Activated CD8-positive, alpha-beta T cell treated with anti-CD3 and anti-CD28 coated beads, Interleukin-2, amount 10 ng/mL, durations not matched to agents 7 days and 5 days (primary cell): ENCODE data around the gene MRE11. TPM values are rescaled to one million over a fixed set of nuclear protein-coding genes. Genes with fewer than 3 reads are reported as not detected.
A peak's percentile ranks its signal among the peaks of the same experiment; 100 is the strongest.
"Not testable (repeated sequence)": the region's sequence is repeated elsewhere in the genome, so short reads cannot be mapped to it uniquely, and the experiment has no call there.

Experiments used
- ATAC-seq: fragments of 150-1000 bp; cut with Tn5 transposase; one replicate; pipeline ENCODE4 v1.10.0; 2021; ENCODE audit warnings: moderate library complexity
- CTCF ChIA-PET: fragments of 350-600 bp; sonication (Branson Sonifier 250); formaldehyde crosslinking; loops from one replicate; lab custom pipeline; 2021; ENCODE audit warnings: antibody characterized with exemption; lab: Charles Lee
- POLR2A ChIA-PET: fragments of 350-600 bp; sonication (Branson Sonifier 250); formaldehyde crosslinking; loops from one replicate; lab custom pipeline; 2021; ENCODE audit warnings: antibody characterized with exemption; lab: Charles Lee
- DNase-seq: peaks from one replicate; pipeline ENCODE4 v3.0.0-alpha.2; 2020
- H3K27ac Mint-ChIP-seq: one replicate; pipeline ENCODE4 v1.8.0; 2021; ENCODE audit warnings: mild to moderate bottlenecking, mixed read lengths
- H3K27me3 Mint-ChIP-seq: one replicate; pipeline ENCODE4 v1.8.0; 2021; ENCODE audit warnings: low read depth, mixed read lengths
- H3K36me3 Mint-ChIP-seq: one replicate; pipeline ENCODE4 v1.8.0; 2021; ENCODE audit warnings: low read depth, mixed read lengths
- H3K4me1 Mint-ChIP-seq: one replicate; pipeline ENCODE4 v1.8.0; 2021; ENCODE audit warnings: low read depth, mixed read lengths
- H3K4me3 Mint-ChIP-seq: one replicate; pipeline ENCODE4 v1.8.0; 2021; ENCODE audit warnings: mild to moderate bottlenecking, mixed read lengths
- H3K9me3 Mint-ChIP-seq: one replicate; pipeline ENCODE4 v1.8.0; 2022; ENCODE audit warnings: mixed read lengths; ENCODE audit not compliant: insufficient read depth
- total RNA-seq, 2 experiments: library from RNA; stranded (reverse); gene quantifications; one replicate each; pipeline ENCODE4 v1.2.3, GENCODE V29; 2021

The MRE11 gene
- total RNA-seq, 2 experiments from 2014 or later, result 35.8 to 36.5 TPM

DNA sequence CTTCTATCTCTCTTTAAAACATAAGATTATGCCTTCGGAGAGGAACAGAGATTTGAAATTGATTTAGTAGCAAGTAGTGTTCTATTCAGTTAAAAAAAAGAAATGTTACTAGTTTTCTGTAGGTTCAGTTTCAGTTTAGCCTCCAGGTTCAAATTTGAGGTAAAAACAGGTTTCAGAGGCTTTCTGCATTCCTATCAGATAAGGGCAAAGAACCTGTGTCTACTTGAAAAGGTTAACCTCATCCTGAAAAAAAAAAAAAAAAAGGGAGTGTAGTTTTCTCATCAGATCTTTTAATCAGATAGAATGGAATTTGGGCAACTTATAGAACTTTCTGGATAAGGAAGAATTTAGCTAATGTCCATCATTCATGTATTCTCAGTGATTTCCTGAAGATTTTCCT lies 30.7 kb upstream of the MRE11 start:
- CTCF ChIA-PET, result no interaction called here
- Mint-ChIP-seq H3K27ac (no peak overlapping the region), H3K27me3 (peaks cover 25% of the 10 kb centered on the region), H3K4me1 (no peaks in the 10 kb centered on the region), H3K36me3 (no peaks in the 10 kb centered on the region), H3K9me3 (no peaks in the 10 kb centered on the region), H3K4me3 (no peak overlapping the region)
- ATAC-seq (no peak), DNase-seq (no peak)
- POLR2A ChIA-PET, result no interaction called here

DNA sequence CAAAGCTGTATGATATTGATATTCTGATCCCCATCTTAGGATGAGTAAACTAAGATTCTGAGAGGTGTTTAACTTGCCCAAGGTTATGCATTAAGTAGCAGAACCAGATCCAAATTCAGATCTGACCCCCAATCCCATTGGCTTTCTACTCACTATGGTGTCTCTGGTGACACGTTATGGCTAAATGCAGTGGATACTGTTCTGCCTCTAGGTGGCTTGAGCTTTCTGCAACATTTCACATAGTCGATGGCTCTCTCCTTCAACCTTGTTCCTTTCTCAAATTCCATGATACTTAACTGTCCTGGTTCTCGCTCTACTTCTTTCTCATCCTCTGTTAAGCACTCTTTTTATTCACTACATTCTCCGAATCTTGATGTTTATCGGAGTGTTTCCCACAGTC lies 28.0 kb upstream of the MRE11 start:
- no peak overlapping the region for H3K27ac Mint-ChIP-seq
- ChIA-PET CTCF (interaction anchor here (0.9 to 1.4 kb wide), 4 partner anchors 9 to 256 kb away, joined by 3 read pairs; partner anchors contain the start of gene C11orf97), POLR2A (no interaction called here)

DNA sequence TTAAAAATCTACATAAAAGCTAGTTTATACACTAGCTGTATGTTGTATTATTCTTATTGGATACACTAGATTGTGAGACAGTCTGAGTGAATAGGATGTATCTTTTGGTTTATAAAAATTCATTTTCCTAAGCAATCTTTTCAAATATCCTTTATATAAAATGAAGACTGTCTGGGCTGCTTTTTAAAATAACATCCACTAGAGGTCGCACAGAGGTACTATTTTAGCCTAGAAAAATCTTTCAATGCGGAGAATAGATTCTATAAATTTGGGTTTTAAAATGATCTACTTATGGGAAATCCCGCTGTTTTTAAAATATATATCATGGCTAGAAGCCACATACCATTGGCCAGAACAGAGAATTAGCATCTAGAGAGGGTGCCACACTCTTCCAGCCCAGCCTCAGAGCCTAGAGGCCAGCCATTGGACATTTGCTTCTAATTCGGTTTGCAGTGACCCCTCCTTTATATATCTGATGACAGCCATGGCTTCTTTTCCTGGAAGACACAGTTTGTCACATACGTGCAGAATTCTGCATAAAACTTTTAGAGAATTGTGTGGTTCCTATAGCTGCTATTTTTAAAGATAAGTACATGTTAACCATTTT lies 25.9 kb upstream of the MRE11 start:
- Mint-ChIP-seq H3K4me3 (no peak overlapping the region), H3K36me3 (no peaks in the 10 kb centered on the region), H3K27me3 (peaks cover 23% of the 10 kb centered on the region), H3K9me3 (no peaks in the 10 kb centered on the region), H3K4me1 (no peaks in the 10 kb centered on the region), H3K27ac (no peak overlapping the region)
- ATAC-seq (no peak), DNase-seq (peak; percentile 31)
- ChIA-PET CTCF (interaction anchor here (0.9 to 2.1 kb wide), 11 partner anchors 8 to 374 kb away, joined by 3 to 5 read pairs (median 3); no protein-coding TSS in a partner anchor), POLR2A (no interaction called here)

More for the DNA sequence above, 28.0 kb upstream of the MRE11 start:
- ATAC-seq (no peak), DNase-seq (no peak)
- Mint-ChIP-seq H3K4me1 (no peaks in the 10 kb centered on the region), H3K27me3 (peaks cover 17% of the 10 kb centered on the region), H3K36me3 (no peaks in the 10 kb centered on the region), H3K4me3 (no peak overlapping the region), H3K9me3 (no peaks in the 10 kb centered on the region)

DNA sequence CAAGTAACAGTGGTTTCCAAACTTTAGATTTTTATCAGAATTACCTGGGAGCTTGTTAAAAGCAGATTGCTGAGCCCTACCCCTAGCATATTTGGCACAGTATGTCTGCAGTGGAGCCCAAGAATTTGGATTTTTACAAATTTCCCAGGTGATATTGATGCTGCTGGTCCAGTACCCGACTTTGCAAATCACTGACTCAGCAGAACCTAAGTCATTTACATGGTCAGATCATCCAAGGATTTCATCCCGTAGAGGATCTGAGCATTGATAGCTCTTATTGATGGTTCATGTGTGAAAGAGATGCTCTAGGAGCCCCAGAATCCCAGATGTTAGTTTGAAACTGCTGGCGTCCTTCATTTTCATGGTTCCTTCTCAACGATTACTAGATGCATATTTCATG lies 24.7 kb upstream of the MRE11 start:
- Mint-ChIP-seq H3K9me3 (no peaks in the 10 kb centered on the region), H3K27me3 (peaks cover 21% of the 10 kb centered on the region), H3K36me3 (no peaks in the 10 kb centered on the region), H3K4me1 (no peaks in the 10 kb centered on the region), H3K4me3 (no peak overlapping the region), H3K27ac (no peak overlapping the region)
- no peak for DNase-seq
- POLR2A ChIA-PET, result interaction anchor here (0.6 kb wide), 1 partner anchor 688 kb away, joined by 5 read pairs; no protein-coding TSS in a partner anchor
- ATAC-seq, result no peak
- CTCF ChIA-PET, result interaction anchor here (0.9 to 4.0 kb wide), 5 partner anchors 11 to 549 kb away, joined by 3 to 18 read pairs (median 4); no protein-coding TSS in a partner anchor

DNA sequence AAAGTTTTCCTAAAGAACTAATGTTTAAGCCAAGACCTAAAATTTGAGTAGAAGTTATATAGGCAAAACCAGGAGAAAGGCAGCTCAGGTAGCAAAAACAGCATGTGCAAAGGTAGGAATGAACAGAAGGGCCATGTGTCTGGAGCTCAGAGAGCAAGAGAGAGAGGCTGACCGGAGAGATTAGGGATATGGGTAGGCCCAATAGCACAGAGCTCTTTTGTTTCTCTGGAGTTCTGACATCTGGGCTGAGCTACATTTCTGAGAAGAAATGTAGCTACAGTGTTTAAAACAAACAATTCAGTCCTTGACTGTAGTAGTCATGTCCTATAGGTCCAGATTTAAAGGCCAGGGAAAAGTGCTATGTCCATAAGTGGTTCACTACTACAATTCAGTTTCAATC lies 23.1 kb upstream of the MRE11 start:
- no peak for ATAC-seq
- H3K4me1 Mint-ChIP-seq, result peaks cover 14% of the 10 kb centered on the region
- no peaks in the 10 kb centered on the region for H3K36me3 Mint-ChIP-seq
- H3K4me3 Mint-ChIP-seq, result no peak overlapping the region
- H3K9me3 Mint-ChIP-seq, result no peaks in the 10 kb centered on the region
- ChIA-PET CTCF (interaction anchor here (1.0 to 4.0 kb wide), 5 partner anchors 9 to 381 kb away, joined by 3 to 18 read pairs (median 4); no protein-coding TSS in a partner anchor), POLR2A (no interaction called here)
- no peak overlapping the region for H3K27ac Mint-ChIP-seq
- DNase-seq, result no peak
- H3K27me3 Mint-ChIP-seq, result peaks cover 33% of the 10 kb centered on the region

DNA sequence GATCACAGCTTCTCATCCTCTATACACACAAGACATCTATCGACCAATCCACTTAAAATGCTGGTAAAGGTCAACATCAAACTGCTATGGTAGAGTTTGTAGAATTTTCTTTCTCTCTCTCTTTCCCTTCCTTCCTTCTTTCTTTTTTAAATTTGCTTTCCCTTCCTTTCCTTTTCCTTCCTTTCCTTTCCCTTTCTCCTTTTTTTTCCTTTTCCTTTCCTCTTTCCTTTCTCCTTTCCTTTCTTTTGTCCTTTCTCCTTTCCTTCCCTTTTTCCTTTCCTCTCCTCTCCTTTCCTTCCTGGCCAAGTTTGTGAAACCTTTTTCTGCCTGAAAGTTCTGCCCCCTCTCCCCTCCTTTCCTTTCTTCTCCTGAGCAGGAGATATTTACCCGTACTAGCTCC lies 21.8 kb upstream of the MRE11 start:
- Mint-ChIP-seq H3K27me3 (peaks cover 42% of the 10 kb centered on the region), H3K36me3 (no peaks in the 10 kb centered on the region), H3K4me3 (no peak overlapping the region), H3K27ac (no peak overlapping the region), H3K9me3 (no peaks in the 10 kb centered on the region), H3K4me1 (peaks cover 15% of the 10 kb centered on the region)
- no peak for DNase-seq
- no peak for ATAC-seq
- POLR2A ChIA-PET, result no interaction called here
- CTCF ChIA-PET, result interaction anchor here (4.0 kb wide), 1 partner anchor 11 kb away, joined by 18 read pairs; no protein-coding TSS in a partner anchor

DNA sequence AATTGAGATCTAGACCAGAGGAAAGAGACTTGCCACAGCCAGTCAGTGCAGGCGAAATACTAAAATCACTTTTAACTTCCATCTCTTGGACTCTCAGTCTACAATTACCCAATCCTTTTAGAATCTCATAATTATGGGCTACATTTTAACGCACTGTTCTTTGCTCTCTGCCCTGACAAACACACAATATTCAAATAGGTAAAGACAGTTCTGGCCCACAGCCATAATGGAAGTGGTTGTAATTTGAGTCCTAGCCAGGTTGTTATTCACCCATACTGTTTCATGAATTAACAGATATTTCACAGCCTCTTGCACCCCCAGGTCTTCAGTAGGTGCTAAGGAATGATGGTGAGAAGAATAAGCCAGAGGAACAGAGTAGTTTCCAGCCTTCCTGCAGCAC lies 19.4 kb upstream of the MRE11 start:
- H3K4me1 Mint-ChIP-seq, result peaks cover 15% of the 10 kb centered on the region
- H3K36me3 Mint-ChIP-seq, result no peaks in the 10 kb centered on the region
- no peaks in the 10 kb centered on the region for H3K9me3 Mint-ChIP-seq
- ATAC-seq (peak; percentile 8), DNase-seq (no peak)
- no peak overlapping the region for H3K4me3 Mint-ChIP-seq
- no peak overlapping the region for H3K27ac Mint-ChIP-seq
- POLR2A ChIA-PET, result no interaction called here
- peaks cover 46% of the 10 kb centered on the region for H3K27me3 Mint-ChIP-seq
- CTCF ChIA-PET, result interaction anchor here (0.7 to 1.1 kb wide), 2 partner anchors 9 to 618 kb away, joined by 3 read pairs; no protein-coding TSS in a partner anchor

DNA sequence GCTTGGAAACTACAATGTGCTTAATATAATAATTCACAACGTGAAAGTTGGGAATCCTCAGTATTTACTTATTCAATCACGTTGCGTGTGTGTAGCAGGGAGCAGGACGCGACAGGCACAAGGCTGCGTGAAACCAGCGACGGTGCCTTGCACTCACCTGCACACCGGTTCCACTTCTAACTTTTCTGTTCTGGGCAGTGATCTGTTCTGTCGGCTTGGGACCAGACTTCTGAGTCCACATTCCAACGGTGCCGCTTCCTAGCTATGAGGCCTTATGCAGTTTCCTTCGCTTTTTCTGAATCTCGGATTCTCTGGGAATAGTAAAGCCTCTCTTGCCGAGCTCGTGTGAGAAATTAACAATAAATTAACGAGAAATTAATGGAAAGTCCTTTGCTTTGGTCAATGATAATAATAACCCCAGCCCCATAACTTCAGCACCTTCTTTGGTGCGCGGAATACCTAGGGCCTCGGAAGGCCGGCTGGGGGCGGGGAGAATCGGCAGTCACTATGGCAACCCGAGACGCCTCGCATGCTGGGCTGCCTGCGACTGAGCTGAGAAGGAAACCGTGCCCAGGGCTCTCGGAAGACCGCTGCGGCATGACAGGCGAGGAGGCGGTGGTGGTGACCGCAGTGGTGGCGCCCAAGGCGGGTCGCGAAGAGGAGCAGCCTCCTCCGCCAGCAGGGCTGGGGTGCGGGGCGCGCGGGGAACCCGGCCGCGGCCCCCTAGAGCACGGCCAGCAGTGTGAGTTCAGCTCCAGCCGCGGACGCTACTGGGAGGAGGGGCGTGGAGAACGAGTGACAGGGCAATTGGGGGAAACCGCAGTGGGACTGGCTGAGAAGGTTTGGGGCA lies 18.5 kb upstream of the MRE11 start, which contains the start of gene C11orf97:
Gene C11orf97 (plus strand): TSS at position 530 of the 850 bp plus-strand sequence. CDS start 68 bp downstream, at position 598.
- Mint-ChIP-seq H3K27ac (no peak within 1 kb of the TSS), H3K36me3 (no peaks in the 10 kb centered on the region), H3K4me1 (peaks cover 15% of the 10 kb centered on the region), H3K4me3 (peak within 1 kb of the TSS; percentile 66), H3K9me3 (no peaks in the 10 kb centered on the region), H3K27me3 (peaks cover 43% of the 10 kb centered on the region)
- DNase-seq (peak; percentile 68), ATAC-seq (peak; percentile 90)
- ChIA-PET CTCF (interaction anchor here (0.7 to 1.3 kb wide), 4 partner anchors 8 to 617 kb away, joined by 3 read pairs; no protein-coding TSS in a partner anchor), POLR2A (no interaction called here)

DNA sequence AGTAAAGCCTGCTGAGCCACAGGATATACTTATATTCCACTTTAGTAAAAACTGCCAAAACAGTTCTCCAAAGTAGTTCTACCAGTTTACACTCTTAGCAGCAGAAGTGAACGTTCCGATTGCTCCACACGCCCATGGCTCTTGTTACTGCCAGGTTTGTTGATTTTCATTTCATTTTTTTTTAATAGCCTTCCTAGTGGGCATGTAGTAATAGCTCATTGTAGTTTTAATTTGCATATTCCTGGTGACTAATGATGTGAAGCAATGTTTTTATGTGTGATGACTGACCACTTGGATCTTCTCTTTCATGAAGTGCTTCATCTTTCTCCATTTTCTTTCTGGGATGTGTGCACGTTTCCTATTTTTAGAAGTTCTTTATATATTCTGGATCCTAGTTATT lies 13.8 kb upstream of the MRE11 start:
- Mint-ChIP-seq H3K4me3 (no peak overlapping the region), H3K4me1 (peaks cover 8% of the 10 kb centered on the region), H3K9me3 (no peaks in the 10 kb centered on the region), H3K27me3 (peaks cover 19% of the 10 kb centered on the region), H3K36me3 (no peaks in the 10 kb centered on the region), H3K27ac (no peak overlapping the region)
- no peak for DNase-seq
- ATAC-seq, result no peak
- ChIA-PET CTCF (interaction anchor here (1.6 kb wide), 1 partner anchor 612 kb away, joined by 5 read pairs; no protein-coding TSS in a partner anchor), POLR2A (no interaction called here)

DNA sequence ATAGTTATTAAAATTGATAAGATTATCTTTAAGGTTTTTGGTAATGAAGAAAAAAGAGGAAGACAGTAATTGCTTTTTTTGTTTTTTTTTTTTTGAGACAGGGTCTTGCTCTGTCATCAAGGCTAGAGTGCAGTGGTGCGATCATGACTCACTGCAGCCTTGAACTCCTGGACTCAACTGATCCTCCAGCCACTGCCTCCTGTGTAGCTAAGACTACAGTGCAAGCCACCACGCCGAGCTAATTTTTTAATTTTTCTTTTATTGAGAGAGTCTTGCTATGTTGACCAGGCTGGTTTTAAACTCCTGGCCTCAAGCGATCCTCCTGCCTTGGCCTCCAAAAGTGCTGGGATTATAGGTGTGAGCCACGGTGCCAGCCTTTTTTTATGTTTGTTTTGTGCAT lies 12.9 kb upstream of the MRE11 start:
- H3K27me3 Mint-ChIP-seq, result peaks cover 13% of the 10 kb centered on the region
- DNase-seq, H3K27ac Mint-ChIP-seq, POLR2A ChIA-PET, H3K4me3 Mint-ChIP-seq, ATAC-seq, H3K36me3 Mint-ChIP-seq, H3K4me1 Mint-ChIP-seq, CTCF ChIA-PET, H3K9me3 Mint-ChIP-seq: not testable (repeated sequence)

DNA sequence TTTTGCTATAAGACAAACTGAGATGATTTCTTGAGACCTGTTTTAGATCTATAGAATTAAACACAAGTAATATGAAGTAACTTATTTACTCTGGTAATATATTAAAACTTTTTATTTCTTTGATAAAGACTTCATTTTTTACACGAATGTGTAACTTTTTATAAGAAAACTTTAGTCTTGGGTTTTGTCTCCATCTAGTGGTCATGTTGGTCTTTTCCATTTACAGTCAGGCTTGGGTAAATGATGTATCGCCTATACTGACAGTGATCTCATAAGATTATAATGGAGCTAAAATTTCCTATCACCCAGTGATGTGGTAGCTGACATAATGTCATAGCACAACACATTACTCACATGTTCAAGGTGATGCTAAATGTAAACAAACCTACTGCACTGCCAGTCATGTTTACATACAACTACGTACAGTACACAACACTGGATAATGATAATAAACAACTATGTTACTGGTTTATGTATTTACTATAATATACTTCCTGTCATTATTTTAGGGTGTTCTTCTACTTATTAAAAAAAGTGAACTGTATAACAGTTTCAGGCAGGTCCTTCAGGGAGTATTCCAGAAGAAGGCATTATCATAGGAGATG lies 11.1 kb upstream of the MRE11 start:
- Mint-ChIP-seq H3K4me3 (no peak overlapping the region), H3K36me3 (peaks cover 12% of the 10 kb centered on the region), H3K4me1 (no peaks in the 10 kb centered on the region), H3K9me3 (no peaks in the 10 kb centered on the region), H3K27ac (no peak overlapping the region), H3K27me3 (peaks cover 3% of the 10 kb centered on the region)
- ATAC-seq (peak; percentile 55), DNase-seq (peak; percentile 31)
- POLR2A ChIA-PET, result interaction anchor here (0.9 kb wide), 1 partner anchor 178 kb away, joined by 3 read pairs; no protein-coding TSS in a partner anchor
- CTCF ChIA-PET, result interaction anchor here (0.5 to 2.6 kb wide), 15 partner anchors 9 to 766 kb away, joined by 3 to 18 read pairs (median 4); no protein-coding TSS in a partner anchor
